Globus pallidus (tissue), 1 donor: ENCODE results near the gene PJA1.

Source experiments
- DNase-seq: peaks from one replicate; pipeline ENCODE4 v3.0.0-alpha.2; 2015; ENCODE audit warnings: low spot score

PJA1 gene

DNA sequence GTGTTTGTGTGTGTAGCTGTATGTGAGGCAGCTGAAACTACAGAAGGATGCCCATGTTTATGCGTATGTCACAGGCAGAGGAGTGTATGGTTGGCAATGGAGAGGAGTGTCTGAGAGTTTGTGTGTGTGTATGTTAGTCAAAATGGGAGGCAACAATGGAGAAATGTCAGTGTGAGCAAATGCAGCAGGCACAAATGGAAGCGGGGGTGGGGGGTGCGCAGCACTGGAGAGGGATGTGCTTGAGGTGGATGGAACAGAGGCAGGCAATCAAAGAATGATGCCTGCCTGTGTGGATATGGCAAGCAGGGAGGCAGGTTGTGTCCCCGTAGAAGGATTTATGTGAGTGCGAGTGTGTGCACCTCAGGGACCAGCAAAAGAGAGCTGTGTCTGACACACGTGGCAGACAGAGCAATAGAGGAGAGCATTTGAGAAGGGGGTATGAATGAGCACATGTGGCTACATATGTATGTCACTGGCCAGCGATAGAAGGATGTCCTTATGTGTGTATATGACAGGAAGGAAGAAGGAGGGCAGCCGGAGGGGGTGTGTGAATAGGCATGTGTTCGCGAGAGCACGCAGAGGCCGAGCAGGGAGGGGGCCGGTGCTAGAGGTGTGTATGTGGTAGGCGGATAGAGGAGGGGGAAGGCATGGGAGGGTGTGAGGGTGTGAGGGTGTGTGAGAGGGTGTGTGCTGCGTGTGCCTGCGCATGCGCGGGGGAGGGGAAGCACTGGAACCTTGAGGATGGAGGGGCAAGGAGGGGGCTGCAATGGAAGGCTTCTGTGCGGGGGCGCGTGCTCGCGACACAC lies 1.1 kb downstream of the PJA1 start:
- peak; percentile 20 for DNase-seq

DNA sequence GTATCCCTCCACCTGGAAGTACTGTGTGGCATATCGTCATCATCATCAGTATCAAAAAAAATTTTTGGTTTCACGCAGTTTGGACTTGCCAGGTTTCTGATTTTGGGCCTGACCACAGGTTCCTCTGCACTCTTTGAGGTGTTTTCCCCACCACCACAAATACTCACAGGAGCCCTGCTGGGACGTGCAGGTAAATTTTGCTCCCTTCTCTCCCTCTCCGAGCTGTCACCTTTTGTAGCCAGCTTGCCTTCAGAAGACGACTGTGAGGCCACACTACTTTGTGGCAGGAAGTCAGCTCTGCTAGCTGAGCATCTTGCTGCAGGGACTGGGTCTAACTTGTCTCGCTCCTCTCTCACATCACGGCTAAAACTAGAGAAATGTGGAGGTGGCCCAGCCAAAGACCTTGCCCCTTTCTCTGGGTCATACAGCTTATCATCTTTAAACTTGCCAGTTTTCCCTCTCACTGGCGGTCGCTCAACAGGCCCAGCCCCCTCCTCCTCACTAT lies 2.8 kb downstream of the PJA1 start:
- DNase-seq, result no peak

DNA sequence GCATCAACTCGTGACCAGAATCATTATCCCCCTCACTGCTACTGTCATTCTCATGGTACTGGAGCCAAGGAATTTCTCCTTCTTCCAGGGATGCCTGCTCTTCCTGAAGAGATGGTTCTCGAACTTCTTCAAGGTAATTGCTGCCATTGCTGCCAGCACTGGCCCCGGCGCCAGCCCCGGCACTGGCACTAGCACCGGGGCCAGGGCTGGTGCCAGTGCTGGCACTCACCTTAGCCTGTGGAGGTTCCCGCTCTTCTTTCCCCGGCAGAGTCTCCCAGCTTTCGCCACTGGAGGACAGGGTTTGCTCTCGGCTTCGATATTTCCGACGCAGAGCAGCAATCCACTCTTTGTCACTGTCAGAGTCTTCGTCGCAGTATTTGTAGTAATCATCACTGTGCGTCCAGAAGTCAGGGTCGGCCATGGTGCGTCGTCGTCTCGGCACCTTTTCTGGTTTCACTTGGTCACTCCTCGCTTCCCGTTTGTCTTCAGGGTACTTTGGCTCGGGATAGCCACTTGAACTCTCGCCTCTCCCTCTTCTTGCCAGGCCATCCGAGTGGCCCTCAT lies 3.4 kb downstream of the PJA1 start:
- DNase-seq, result no peak

DNA sequence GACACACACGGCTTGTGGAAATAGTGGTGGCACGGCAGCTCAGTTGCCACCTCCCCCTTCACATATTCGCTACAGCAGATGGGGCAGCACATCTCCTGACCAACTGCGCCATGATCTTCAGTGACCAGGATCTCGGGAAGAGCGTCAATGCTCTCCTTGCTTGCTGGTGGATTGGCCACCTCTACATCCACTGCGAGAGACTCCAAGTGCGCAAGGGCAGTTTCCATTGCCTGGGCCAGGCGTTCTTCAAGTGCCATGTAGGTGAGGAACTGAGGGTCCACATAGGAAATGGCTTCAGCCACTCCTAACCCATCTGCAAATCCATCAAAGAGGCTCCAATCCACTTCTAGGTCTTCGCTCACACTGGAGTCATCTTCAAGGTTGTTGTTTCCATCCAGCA lies 3.9 kb downstream of the PJA1 start:
- no peak for DNase-seq

DNA sequence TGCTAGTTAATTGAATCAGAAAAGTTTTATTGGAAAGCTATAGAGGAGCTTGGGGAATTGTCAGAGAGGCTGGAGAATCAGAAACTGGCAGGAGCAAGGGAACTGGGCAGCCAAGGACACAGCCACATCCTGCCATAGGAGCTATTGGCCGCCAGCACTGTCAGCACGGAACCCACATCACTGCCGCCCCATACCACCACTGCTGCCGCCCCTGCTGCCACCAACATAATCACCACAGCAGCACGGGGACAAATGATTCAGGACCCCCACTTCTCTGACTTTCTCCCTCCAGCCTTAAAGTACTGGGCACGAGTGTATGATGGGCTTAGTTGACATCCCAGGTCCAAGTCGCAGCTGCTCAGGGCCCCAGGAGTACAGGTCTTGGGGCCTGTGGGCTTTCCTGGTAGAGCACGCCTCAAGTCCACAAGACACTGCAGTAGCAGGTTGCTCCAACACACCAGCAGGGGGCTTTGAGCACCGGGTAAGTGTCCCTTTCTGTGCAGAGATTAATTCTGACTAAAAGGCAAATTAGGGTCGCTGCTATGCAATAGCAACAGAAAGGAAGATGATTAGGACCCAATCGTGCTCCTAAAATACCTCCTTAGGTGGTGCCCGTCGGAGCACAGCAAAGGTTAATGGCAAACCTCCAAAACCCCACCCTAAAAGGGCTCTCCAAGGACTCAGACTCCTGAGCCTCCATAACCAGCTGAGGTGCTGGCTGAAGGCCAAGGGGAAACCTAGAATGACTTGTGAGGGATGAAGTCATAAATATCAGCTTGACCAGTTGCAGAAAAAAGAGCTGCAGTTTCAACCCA lies 6.9 kb downstream of the PJA1 start:
- DNase-seq, result no peak

DNA sequence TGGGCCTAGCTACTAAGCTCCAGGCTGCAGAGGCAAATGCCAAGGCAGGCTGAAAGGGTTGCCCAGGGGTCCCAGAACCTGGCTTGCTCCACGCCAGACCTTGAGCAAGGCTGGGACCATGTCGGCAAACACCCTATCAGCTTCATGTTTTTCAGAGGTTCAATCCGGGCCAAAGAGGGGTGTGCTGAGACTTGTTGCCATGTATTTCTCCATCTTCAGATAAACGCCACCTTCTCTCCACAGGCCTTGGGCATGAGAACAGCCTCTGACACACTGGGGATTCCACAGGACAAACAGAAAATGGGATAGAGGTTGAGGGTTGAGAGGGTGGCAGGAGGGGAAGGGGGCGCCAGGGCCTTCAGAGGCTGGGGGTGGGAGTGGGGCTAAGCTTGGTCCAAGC lies 8.6 kb downstream of the PJA1 start:
- no peak for DNase-seq

DNA sequence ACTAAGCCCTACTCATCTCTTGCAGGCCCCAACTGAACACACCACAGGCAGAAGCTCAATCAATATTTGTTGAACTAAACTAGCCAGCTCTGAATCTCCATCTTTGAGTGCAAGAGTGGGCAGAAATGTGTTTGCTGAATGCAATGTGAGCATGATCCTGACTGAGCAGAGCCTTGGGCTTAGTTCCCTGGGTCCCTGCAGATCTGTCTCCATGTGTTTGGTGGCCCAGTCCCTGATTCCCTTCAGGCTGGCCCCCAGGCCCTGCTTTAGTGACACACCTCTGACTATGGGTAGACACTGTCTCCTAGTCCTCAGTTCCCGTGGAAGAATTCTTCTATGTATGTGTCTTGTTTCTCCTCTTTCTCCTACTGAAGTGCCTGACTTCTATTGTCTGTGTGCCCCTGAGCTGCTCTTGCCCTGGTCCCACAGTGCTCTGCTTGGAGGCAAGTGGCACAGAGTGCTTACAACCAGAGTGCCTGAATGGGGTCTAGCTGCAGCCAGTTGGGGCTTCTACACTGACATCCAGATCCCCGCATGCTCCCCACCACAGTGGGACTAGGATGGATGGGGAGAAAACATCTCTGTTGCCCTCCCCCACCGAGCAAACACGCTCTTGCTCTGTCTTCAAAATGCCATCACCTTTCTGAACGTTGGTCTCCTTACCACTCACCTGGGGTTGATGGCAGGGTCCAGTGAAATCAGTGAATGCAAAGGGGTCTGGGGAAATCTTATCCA lies 9.3 kb downstream of the PJA1 start:
- DNase-seq, result no peak

DNA sequence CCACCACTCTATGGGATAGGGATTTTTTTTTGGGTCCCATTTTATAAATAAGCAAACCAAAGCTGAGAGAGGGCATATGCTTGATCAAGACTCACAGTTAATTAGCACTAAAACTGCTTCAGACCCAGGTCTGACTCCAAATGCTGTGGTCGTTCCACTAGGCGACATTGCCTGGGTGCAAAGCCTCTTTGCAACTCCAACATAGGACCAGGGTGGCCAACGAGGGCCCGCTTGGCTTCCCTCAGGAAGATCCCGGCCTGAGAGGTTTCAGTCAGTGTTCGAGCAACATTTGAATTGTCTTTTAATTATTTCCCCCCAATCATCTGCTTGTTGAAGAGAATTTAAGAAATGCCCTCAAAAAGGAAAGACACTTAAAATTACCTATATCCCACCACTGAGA lies 11.2 kb downstream of the PJA1 start:
- no peak for DNase-seq

DNA sequence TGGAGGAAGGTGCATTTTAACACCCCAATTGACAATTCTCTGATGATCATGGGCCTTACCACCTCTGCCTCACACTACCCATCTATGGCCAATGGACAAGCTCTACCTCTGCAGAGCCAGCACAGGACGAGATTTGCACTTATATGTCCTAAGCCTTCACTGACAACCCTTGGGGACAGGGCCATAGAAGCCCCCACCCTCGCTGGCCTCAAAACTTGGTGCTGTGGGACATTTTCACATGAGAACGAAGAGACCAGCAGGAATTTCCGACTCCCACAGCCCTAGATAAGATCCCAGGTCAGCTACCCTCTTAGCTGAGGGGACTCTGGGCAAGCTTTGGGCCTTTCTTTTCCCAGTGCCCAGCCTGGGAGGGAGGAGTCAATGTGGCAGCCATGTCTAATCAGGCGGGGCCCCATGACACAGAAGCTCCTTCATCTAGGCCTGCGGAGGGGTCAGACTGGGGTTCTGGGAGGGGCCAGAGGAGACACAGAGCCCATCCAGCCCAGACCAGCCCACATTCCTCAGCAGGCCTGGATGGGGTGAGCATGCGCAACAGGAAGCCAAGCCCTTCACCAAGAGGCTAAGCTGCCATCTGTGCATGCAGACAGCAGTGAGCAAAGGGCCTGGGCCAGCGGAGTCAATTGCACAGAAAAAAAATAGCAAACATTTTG lies 12.1 kb downstream of the PJA1 start:
- peak; percentile 92 for DNase-seq

DNA sequence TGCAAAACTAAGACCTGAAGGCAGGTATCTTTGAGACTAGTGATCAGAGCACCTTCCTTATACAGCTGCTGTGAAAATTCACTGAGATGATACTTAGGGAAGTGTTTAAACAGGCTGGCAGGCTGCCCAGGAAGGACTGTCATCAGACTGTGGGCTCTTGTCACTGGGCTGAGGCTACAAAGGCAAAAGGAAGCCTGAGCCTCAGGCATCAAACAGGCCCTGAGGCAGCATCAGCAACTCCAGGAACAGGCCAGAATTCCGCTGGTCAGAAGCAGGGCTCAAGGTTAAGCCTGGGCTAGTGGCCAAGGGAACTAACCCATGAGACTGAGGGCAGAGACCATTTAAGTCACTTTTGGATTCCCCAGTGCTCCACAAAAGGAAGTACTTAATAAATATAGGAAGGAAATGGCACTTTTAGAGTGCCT lies 12.8 kb downstream of the PJA1 start:
- peak; percentile 47 for DNase-seq

DNA sequence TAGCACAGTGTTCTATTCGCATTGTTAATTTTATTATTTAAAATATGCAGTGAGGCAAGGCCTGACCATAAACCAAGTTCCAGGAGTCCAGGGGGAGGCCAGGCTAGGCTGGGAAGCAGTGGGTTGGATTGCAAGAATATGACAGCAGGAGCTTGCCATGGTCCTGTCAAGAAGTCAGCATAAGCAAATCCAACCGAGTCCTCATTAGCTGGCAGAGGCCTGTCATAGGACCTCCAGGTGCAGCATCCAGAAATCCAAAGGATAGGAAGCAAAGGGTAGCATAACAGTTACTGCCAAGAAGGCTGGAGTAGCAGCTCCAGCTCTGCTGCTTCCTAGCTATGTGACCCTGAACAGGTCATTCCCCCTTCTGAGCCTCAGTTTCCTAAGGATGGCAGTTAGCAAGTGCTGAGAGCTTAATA lies 13.4 kb downstream of the PJA1 start:
- no peak for DNase-seq

DNA sequence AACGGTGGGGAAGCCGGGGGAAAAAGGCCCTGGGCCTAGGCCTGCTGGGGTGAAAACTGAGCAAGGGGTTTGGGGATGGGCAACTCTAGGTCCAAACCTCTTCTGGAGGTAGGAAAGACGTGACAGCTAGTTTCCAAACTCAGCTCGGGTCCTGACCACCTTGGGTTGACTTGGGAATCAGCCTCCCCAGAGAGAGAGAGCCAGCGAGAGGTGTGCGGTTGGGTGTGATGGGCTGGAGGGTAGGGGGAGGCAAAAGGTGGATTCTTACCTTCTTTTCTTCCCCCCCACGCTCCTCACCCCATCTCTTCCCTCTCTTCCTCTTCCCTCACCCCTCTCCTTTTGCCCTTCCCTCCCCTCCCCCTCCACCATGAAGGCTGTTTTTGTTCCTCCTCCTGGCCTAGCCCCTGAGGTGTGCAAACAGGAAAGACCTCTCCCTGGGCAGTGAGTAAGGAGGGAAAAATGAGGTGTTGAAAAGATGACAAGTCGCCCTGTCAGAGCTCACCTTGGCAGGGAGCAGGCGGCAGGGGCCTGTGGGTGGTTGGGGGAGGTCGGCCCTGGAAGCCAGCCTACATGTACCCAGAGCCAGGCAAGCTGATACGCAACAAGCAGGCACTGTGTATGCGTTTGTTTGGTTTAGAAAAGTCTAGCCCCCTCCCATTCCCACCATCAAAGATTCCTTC lies 14.8 kb downstream of the PJA1 start:
- DNase-seq, result no peak

DNA sequence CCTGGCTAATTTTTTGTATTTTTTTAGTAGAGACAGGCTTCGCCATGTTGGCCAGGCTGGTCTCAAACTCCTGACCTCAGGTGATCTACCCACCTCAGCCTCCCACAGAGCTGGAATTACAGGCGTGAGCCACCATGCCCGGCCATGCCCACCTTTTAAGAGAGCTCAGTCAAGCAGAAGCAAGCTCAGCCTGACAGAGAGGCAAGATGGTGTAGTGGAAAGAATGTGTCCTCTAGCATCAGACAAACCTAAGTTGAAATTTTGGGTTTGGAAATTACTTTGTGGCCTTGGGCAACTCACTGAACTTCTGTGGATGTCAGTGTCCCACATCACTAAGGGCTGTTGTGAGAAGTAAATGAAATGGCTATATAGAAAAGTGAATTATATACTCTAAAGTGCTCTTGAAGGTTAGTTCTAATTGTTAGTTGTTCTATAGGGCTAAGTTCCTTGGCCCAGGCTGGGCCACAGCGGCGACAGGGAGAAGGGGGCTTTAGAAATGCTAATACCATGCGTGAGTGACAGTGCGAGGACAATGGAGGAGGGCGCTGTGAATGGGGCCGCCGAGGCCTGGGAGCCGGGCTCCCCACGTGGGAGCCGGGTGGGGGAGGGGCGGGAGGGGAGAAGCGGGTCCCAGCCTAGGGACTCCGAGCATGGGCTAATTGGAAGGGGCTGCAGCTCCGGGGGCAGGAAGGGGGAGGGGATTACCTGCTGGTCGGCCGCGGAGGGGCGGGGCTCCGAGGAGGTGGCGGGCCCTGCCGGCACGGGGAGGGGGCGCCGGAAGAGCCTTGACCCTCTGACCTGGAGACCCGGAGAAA lies 15.6 kb downstream of the PJA1 start:
- DNase-seq, result no peak

DNA sequence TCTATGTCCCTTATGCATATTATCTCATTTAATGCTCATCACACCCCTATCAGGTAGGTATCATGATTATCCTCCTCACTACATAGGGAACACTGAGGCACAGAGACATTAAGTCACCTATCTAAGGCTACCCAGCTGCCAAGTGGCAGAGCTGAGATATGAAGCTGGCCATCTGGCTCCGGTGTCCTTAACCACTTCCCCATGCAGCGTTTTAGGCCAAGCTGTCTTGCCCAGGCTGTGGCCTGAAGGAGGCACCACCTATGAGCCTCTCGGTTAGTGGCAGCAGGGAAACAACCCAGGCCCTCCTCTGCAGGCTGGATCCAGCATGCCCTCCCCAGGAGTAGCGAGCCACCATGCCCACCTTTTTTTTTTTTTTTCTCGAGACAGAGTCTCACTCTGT lies 16.3 kb downstream of the PJA1 start:
- DNase-seq, result no peak

DNA sequence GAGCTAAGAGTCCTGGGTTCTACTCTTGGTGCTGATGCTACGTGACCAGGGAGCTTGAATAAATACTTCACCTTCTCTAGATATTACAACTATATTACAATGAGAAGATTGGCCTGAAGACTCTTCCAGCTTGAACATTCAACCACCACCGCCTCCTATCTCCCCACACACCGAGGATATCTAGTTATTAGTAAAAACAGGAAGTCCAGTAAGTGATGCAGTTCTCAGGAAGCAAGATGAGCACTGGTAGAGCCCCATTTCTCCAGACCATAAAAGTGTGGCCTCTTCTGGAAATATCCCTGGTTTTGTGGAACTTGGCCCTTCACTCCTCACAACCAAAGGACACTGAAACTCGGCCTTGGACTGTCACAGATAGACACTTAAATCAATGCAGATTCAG lies 18.5 kb downstream of the PJA1 start:
- no peak for DNase-seq

DNA sequence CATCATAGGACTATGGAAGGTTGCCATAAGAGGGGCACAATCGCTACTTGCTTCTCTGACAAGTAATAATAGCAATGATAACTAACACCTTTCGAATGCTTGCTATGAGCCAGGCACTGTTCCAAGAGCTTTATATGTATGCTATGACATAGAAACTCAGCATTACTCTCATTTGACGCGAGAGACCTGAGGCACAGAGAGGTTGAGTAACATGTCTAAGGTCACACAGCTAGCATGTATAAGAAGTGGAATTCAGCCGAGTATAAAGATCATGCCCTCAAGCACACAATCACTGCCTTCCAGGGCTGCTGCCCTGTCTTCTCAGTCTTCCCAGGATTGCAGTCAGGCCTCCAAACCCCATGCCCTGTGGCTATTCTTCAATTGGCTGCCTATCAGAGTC lies 19.5 kb downstream of the PJA1 start:
- DNase-seq, result no peak

DNA sequence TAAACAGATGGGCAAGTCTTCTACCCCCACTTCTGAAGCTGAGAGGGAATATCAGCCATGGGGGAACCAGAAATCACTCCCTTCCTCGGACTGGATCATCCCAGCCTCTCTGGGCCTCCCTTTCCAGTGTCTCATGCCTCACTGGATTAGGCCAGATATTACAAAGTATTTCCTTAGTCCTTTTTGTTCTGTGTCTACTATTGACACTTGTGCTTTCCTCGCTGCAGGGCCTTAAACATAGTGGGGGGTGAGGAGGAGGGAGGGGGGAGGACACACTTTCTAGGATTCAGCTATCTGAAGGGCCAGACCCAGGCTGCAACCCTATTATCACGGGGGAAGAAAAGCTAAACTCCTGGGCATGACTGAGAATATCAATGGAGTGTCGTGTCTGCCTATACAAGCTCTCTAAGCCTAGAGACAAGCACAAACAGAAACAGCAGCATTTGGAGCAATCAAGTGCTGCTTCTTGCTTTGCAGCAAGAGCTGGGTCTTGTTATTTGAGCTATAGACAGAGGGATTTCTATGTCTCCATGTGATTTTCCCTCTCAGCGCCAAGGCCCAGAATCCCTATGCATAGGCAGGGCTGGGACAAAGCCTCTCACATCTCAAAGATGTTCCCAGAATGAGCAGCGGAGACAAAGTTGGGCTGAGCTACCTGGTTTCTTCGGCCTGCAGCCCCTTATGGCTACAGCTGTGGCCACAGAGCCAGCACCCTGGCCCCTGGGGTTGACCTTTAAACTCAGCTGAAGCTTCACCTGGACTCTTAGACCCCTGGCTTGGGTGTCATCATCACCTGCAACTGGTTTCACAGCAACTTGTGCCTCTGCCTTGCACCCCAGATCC lies 20.2 kb downstream of the PJA1 start:
- DNase-seq, result no peak

DNA sequence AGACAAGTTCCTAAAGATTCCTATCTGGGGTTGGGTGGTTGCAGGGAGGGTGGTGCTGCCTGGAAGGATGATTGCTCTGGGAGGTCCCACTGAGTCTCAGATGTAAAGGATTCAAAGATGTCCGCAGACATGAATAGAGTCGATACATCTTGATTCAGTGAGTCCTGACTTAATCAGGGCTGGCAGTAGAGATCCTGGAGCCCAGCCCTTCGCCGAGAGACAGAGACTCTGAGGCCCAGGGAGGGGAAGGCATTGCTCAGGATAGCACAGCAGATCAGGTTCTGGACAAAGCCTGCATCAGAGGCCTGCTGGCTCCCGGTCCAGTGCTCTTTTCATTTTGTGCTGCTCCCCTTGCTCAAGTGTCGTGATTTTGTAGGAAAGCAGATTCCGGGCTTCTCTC lies 21.7 kb downstream of the PJA1 start:
- no peak for DNase-seq

DNA sequence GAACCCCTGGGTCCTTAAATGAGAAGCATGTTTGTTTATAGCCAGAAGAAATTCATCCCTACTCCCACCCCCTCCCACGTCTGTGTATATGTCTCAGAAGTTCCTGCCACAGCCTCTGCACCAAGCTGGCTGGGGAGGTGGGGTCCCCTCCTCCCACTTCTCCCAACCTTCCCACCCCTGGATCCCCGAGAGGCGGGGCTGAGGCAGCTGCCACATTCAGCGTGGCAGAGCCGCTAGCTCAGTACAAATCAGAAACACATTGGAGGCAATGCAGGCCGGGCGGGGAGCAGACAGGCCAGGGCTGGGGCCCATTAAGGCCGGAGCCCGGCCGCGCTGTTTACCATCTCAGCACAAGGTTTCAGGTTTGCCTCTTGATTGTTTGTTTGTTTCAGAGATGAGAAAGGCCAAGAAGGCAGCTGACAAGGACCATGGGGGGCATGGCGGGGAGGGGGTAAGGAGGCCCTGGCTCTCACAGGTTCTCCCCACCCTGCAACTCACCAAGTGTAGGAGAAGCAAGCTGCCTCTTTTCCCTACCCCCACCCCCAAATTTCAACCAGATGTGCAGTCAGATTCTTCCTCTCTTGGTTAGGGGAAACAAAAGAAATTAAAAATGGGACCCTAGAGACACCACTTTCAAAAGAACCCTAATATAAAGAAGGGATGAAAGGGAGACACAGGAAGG lies 22.3 kb downstream of the PJA1 start:
- no peak for DNase-seq
